SK-N-SH (cell line): ENCODE results near the gene GNAT1.

Source experiments
- CTCF ChIP-seq: fragments of 200-600 bp; sonication (generic); IDR thresholded peaks from 2 replicates; pipeline ENCODE4 v1.6.1; 2017; ENCODE audit warnings: antibody characterized with exemption, mild to moderate bottlenecking, moderate library complexity
- EP300 ChIP-seq, 2 experiments: IDR thresholded peaks; 2 replicates each; pipeline versions ENCODE4 v1.4.0 to v1.6.1; 2012; ENCODE audit warnings: borderline replicate concordance in 1 of 2, low read depth in 1 of 2, low read length in 1 of 2
- FOXJ3 ChIP-seq: sonication (generic); formaldehyde crosslinking; IDR thresholded peaks from 2 replicates; pipeline ENCODE4 v1.5.1; 2020; ENCODE audit warnings: mild to moderate bottlenecking, missing genetic modification reagents
- POLR2AphosphoS5 ChIP-seq: IDR thresholded peaks from 2 replicates; pipeline ENCODE4 v1.6.1; 2012; ENCODE audit warnings: low read depth, low read length
- SMC3 ChIP-seq: IDR thresholded peaks from 2 replicates; pipeline ENCODE4 v1.6.1; 2012; ENCODE audit warnings: low read depth, low read length, improper control_type of control experiment
- YY1 ChIP-seq: IDR thresholded peaks from 2 replicates; pipeline ENCODE4 v1.4.0; 2012; ENCODE audit warnings: low read depth, mild to moderate bottlenecking

- no peak for TF ChIP-seq CTCF
- no peak for TF ChIP-seq FOXJ3 (CRISPR knock-in tag)
- TF ChIP-seq POLR2AphosphoS5: no peak
- no peak for TF ChIP-seq YY1
- no peak for TF ChIP-seq EP300 (IDR thresholded peaks at IDR 0.05; ENCODE audit: borderline replicate concordance in 1 of 2, low read depth in 1 of 2, low read length in 1 of 2)
- no peak for TF ChIP-seq SMC3
These were observed 23.4 kb downstream of the GNAT1 start for GRCh38 chr3:50214824-50215223.
